HS-5 (cell line): ENCODE results near the gene ARHGEF4.

Source experiments
- DNase-seq: peaks from one replicate; pipeline ENCODE4 v3.0.0-alpha.2; 2012; ENCODE audit warnings: low read depth

The ARHGEF4 gene

DNA sequence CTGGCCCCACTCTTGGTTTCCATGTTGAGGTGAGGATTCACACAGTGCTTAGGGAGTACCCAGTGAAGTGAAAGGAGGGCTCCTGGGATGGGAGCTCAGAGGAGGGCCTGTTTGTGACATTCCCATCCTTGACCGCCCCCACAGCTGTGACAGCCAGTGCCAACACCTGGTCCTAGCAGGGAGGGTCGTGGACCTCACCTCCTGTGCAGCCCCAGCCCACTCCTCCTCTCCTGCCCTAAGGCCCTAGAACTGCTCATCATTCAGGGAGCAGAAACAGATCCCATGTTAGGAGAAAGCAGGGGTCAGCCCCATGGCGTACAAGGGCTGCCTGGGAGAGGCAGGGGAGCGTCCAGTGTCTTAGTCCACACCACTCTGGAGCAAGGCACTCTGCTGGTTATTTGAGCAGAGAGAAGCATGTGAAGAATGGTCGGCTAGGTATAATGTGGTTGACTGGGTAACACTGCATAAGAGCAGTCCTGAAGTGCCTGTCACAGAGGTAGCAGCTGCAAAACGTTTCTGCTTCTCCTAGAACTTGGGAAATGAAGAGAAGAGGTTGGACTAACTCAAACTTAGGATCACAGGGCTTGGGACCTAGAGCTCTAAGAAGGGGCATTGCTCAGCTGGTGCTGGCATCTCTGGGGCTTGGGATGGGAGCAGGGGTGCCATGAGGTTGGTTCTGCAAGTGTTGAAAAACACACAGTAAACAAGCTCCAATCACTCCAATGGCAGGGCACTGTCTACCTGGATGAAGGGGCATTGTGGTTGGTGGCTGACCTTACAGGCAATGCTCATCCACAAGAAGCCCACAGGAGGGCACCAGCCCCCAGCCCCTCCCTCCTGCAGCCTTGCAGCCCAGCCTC lies 200.9 kb downstream of the ARHGEF4 start:
- DNase-seq: no peak

GRCh38 chr2:131038258-131039100 lies 201.8 kb downstream of the ARHGEF4 start:
- no peak for DNase-seq

DNA sequence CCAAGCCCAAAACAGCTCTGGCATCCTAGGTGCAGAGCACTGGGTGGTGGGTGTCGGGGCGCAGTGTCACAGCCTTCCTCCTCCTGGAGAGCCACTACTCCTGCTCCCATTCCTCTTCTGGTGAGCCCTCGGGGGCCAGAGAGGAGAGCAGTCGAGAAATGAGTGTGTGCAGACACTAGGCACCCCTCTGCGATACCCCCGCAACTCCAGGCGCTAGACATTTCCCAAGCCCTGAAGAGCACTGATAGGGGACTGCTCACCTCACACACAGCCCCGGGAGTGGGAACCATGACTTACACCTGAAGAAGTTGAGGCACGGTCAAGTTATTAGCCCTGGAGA lies 202.4 kb downstream of the ARHGEF4 start:
- no peak for DNase-seq

DNA sequence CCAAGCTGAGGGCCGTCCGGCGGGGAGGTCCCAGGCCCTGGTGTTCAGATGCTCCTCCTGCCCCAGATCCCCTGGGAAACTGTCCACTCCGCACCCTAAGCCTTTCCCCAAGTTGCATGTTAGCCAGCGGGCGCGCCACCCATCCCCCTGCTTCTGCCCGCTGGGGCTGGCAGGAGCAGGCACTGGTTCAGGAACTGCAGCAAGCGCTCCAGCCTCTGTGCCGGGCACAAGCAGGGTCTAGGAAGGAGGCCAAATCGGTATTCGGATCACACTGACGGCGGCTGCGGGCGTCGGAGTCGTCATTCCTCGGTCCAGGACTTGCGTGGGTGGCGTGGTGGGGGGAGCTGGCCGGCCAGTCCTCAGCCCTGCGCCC lies 202.8 kb downstream of the ARHGEF4 start:
- DNase-seq: no peak

DNA sequence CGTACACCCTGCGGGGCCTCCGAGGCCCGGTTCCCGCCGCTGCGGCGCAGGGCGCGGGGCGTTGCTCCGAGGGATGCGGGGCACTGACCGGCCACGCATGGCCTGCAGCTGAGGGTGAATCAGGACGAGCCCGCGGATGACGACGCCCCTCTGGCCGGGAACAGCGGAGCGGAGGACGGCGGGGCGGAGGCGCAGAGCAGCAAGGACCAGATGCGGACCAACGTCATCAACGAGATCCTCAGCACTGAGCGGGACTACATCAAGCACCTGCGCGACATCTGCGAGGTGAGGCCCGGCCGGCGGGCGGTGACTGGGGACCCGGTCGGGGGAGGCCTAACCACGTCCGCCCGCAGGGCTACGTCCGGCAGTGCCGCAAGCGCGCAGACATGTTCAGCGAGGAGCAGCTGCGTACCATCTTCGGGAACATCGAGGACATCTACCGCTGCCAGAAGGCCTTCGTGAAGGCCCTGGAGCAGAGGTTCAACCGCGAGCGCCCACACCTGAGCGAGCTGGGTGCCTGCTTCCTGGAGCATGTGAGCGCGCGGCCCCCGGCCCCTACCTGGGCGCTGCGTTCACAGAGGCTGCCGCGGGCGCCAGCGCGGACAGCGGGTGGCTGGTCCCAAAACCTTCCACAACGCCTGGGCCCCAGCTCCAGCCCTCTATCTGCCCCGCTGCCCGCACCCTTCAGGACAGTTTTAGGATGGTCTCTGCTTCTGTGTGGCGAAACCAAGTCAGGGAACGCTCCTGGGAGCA lies 203.4 kb downstream of the ARHGEF4 start:
- DNase-seq: no peak

GRCh38 chr2:131040661-131041401 lies 204.1 kb downstream of the ARHGEF4 start:
- DNase-seq: no peak

GRCh38 chr2:131041402-131042147 lies 204.9 kb downstream of the ARHGEF4 start:
- no peak for DNase-seq

GRCh38 chr2:131042148-131042775 lies 205.5 kb downstream of the ARHGEF4 start:
- DNase-seq: no peak

DNA sequence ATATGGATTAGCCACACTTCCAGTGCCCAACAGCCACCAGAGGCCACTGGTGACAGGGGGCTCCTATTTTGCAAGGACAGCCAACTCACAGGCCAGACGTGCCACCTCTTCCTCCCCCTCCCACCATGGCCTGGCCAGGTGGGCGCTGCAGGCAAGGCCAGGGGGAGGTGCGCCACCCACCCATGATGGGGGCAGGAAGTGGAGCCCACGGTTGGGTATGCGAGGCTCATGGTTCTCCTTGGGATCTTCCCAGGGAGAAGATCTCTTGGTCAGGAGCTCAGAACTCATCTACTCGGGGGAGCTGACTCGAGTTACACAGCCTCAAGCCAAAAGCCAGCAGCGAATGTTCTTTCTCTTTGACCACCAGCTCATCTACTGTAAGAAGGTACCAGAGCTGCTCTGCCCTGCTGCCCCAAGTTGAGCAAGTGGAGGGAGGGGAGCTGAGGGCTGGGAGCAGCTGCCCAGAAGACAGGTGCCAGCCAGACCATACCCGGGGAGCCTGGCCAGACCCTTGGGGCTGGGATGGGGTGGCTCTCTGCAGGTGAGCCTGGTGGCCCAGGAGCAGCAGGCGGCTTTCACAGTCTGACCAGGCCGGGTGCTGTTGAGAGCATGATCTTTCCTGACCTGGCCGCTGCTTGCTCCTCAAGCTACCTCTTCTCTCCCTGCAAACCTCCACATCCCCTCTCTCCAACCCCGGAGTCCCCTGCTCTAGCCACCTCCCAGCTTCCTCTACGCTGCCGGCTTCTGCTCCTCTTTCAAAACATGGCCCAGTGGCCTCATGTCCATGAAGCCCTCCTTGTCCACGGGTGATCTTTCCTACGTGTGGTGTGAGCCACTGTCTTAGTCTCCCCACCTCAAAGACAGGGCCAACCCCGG lies 206.7 kb downstream of the ARHGEF4 start:
- DNase-seq: no peak

DNA sequence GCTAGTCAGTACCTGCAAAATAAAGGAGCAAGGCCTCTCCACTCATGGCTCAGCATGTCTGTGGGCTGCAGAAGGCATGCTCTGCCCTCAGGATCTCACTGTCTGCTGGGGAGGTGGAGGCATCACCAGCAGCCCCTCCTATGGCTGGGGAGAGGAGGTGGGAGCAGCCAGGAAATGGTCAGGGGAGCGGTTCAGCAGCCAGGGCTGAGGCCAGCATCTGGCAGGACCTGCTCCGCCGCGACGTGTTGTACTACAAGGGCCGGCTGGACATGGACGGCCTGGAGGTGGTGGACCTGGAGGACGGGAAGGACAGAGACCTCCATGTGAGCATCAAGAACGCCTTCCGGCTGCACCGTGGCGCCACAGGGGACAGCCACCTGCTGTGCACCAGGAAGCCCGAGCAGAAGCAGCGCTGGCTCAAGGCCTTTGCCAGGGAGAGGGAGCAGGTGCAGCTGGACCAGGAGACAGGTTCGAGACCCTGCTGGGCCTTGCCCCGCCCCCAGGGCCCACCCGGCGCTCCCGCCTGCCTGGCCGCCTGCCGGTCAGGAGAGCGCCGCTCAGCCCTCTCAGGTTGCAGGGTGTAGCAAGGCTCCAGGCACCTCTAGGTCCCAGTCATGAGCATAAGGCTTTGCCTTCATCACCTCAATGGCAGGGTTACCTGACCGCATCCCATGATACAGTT lies 207.5 kb downstream of the ARHGEF4 start:
- no peak for DNase-seq

DNA sequence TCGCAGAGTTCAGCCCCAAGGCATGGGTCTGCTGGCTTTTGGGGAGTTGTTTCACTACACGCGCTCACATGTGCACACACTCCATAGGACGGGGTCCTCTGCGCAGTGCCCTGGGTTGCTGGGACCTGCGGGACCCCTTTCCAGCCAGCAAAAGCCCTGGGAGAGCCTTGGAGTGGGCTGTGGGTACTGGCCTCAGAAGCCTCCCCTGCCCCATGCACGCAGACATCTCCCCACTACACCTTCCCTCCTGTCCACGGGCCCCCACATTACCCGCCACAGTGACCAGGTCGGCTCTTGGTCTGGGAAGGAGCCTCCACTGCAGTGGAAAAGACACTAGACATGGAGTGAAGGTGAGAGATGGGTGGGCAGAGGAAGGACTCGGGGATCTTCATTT lies 208.0 kb downstream of the ARHGEF4 start:
- no peak for DNase-seq

- no peak for DNase-seq
Measured at GRCh38 chr2:131045286-131046027, 208.7 kb downstream of the ARHGEF4 start.

DNA sequence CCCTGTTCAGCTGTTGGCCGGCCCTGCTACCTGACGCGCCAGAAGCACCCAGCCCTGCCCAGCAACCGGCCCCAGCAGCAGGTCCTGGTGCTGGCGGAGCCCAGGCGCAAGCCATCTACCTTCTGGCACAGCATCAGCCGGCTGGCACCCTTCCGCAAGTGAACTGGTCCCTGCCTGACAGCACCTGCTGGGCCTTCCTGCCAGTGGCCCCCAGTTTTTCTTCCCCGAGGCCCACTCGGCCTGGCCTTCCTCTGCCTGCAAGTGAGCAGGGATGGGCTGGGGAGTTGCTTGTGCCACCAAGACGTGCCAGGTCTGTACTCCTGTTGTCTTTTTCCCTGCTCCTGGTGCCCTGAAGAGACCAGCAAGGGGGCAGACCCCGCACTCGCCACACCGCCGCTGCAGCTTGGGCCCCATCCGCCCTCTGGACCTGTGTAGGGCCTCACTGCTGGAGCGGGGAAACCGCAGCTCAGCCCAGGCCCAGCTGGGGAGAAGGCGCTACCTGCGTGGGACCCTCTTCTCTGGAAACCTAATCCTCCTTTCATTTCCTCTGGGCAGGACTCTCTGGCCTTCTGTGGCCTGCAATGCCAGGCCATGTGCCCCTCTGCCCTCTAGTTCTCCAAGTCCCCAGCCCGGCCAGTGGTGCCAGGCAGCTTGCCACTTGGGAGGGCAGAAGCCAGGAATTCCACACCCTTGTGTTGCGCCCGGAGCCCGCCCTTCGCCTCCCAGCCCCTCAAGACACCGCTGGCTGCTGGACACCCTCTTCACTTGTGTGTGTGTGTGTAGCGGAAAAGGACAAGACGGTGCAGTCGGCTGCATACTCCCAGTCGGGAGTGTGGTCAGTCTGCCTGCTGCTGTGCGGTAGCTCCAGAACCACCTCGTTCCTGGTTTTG lies 209.6 kb downstream of the ARHGEF4 start:
- no peak for DNase-seq

- DNase-seq: no peak
Measured at GRCh38 chr2:131046918-131047652, 210.4 kb downstream of the ARHGEF4 start.

DNA sequence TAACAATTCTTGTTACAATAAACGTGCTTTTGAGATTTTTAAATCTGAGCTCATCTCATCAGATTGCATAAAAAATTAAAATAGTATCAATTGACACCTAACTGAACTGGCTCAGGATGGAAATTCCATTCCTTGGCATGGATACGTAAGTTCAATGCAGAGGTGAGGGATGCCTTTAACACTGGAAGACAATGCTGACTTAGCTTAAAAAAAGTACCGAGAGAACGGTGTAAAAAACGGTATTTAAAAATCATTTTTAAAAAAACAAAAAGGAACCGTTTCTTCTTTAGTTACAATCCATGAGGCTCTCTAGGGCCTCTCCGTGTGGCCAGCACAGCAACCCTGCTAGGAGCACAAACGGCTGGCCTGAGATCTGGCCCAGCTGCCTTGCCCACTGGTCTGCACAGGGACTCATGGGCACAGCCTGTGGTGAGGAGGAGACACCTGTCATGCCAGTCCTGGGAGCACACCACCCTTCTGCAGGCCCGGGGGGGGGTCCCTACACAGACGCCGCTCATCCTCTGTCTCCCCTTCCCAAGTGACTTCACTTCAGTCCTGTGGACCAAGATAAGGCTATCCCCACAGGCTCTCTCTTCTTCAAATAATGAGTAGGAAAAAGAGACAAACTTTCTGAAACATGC lies 211.3 kb downstream of the ARHGEF4 start:
- DNase-seq: no peak

GRCh38 chr2:131048641-131049040 lies 211.9 kb downstream of the ARHGEF4 start:
- DNase-seq: no peak
